ENCODE results near the gene PYROXD2.

PYROXD2 gene

DNA sequence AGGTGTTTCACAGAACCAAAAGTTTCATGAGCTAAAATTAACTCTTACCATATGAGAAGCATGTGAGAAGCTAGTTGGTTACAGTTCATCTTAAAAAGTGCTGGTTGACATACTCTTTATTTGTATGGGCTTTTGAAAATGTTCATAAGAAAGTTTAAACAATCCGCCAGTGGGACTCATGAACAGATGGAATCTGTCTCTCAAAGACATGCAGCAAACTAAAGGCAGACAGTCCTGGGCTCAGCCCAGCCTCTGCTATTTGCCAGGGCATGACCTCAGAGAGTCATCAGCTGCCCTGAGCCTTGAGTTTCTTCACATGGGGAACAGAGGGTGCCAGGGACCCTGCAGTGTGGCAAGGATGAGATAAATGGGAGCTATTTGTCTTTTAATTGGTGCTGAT lies 3.2 kb downstream of the PYROXD2 start:
- 93 to 100% methylated on average over 1 of the region's 1 CpG for WGBS, 2 experiments (ENCODE audit: insufficient coverage in 2 of 2)

DNA sequence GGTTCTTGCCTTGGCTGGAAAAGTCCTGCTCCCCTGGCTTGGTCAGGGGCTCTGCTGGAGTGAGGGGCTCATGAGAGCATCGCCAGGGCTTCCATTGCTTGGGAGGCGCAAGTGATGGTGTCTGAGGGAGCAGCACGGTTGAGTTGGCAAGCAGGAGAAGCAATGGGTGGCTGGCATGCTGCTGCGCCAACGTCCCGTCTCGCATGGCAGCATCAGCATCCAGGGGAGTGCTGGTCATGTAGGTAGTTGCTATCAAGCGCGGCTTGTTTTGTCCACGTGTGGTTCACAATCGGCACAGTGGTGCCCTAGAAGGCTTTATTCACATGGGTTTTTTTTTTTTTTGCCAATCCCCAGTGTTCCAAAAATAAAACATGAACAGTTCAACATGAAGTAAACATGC lies 3.8 kb downstream of the PYROXD2 start:
- 88 to 92% methylated on average over 11 of the region's 11 CpGs for WGBS, 2 experiments (ENCODE audit: insufficient coverage in 2 of 2)
- Histone ChIP-seq H3K4me1 (ENCODE audit: control insufficient read depth, insufficient read depth, low read length, poor library complexity, severe bottlenecking) (peaks cover 15% of the 10 kb centered on the region), H3K36me3 (ENCODE audit: control insufficient read depth, insufficient read depth, low read length) (peaks cover 4% of the 10 kb centered on the region), H3K27ac (ENCODE audit: low read depth, low read length, severe bottlenecking) (no peak overlapping the region), H3K9me3 (ENCODE audit: control insufficient read depth, low read length) (no peaks in the 10 kb centered on the region), H3K4me3 (ENCODE audit: extremely low read depth, insufficient read depth, low read length, poor library complexity, severe bottlenecking) (no peak overlapping the region)

More for the DNA sequence above, 3.2 kb downstream of the PYROXD2 start:
- no peak overlapping the region for H3K27ac ChIP-seq (ENCODE audit: low read depth, low read length, severe bottlenecking)
- peaks cover 1% of the 10 kb centered on the region for H3K36me3 ChIP-seq (ENCODE audit: control insufficient read depth, insufficient read depth, low read length)
- no peak overlapping the region for H3K4me3 ChIP-seq (ENCODE audit: extremely low read depth, insufficient read depth, low read length, poor library complexity, severe bottlenecking)
- H3K9me3 ChIP-seq (ENCODE audit: control insufficient read depth, low read length): no peaks in the 10 kb centered on the region
- peaks cover 15% of the 10 kb centered on the region for H3K4me1 ChIP-seq (ENCODE audit: control insufficient read depth, insufficient read depth, low read length, poor library complexity, severe bottlenecking)

DNA sequence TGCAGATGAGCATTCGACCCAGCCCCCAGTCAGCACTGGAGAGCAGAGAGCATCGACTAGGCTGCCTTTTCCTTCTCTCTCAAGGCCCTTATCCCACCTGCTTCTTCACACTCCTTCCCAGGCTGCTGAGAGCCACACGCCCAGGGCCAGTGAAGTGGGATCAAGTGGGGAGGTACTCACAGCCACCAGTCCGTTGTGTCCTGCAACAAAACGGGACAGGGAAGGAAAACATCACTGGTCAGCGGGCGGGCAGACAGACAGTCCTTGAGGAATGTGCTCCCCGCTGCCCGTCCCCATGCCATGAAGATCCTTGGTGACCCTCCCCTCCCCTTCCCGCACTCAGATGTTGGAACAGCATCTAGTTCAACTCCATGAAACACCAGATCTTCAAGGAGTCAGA lies 4.2 kb downstream of the PYROXD2 start:
- 89 to 100% methylated on average over 4 to 7 of the region's 10 CpGs for WGBS, 2 experiments (ENCODE audit: insufficient coverage in 2 of 2)
- H3K27ac ChIP-seq (ENCODE audit: low read depth, low read length, severe bottlenecking): no peak overlapping the region
- peaks cover 4% of the 10 kb centered on the region for H3K36me3 ChIP-seq (ENCODE audit: control insufficient read depth, insufficient read depth, low read length)
- H3K4me3 ChIP-seq (ENCODE audit: extremely low read depth, insufficient read depth, low read length, poor library complexity, severe bottlenecking): no peak overlapping the region
- peaks cover 14% of the 10 kb centered on the region for H3K4me1 ChIP-seq (ENCODE audit: control insufficient read depth, insufficient read depth, low read length, poor library complexity, severe bottlenecking)
- no peaks in the 10 kb centered on the region for H3K9me3 ChIP-seq (ENCODE audit: control insufficient read depth, low read length)

DNA sequence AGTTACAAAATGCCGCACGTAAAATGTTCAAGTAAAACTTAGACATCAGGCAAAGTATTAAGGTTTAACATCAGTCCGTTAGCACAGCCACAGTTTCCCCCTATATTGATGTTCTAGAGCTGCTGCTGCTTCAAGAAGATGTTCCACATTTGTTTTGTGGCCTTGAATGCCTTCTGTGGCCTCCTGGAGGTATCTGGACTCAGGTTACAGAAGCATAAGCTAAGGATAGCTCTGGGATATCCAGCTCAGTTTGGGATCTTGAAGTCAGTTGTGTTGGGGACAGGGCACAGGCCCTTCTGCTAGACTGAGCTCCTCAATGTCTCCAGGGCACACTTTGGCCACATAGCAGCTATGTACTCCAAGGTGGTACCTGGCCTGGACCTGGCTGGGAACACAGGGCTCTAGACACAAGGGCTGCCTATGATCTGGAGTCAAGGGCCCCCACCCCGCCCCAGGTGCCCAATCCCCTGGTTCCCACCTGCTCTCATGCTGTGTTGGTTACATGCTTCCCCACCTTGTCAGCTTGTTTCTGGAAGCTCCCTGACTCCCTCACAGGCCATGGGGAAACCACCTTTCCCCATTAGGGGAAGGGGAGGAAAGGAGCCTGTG lies 4.7 kb downstream of the PYROXD2 start:
- WGBS, 2 experiments (ENCODE audit: insufficient coverage in 2 of 2): 80 to 82% methylated on average over 1 to 4 of the region's 4 CpGs
- no peaks in the 10 kb centered on the region for H3K9me3 ChIP-seq (ENCODE audit: control insufficient read depth, low read length)
- no peak overlapping the region for H3K4me3 ChIP-seq (ENCODE audit: extremely low read depth, insufficient read depth, low read length, poor library complexity, severe bottlenecking)
- H3K36me3 ChIP-seq (ENCODE audit: control insufficient read depth, insufficient read depth, low read length): peaks cover 4% of the 10 kb centered on the region
- H3K4me1 ChIP-seq (ENCODE audit: control insufficient read depth, insufficient read depth, low read length, poor library complexity, severe bottlenecking): peaks cover 8% of the 10 kb centered on the region
- no peak overlapping the region for H3K27ac ChIP-seq (ENCODE audit: low read depth, low read length, severe bottlenecking)

DNA sequence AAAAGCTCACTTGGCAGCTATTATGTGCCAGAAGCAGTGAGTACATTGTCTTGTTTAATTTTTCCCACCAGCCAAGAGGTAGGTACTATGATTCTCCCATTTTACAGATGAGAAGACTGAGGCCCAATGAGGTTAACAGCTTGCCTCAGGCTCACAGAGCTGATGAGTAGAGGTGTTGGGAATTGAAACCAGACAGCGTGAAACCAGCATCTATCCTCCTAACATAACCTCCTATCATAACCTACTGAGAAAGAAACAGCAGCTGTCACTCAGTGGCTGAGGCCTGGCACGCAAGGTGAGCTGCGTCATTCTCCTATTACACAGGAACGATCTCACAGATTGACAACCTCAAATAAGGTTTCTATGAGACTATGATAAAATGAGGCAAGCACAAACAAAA lies 6.2 kb downstream of the PYROXD2 start:
- Histone ChIP-seq H3K27ac (ENCODE audit: low read depth, low read length, severe bottlenecking) (no peak overlapping the region), H3K4me3 (ENCODE audit: extremely low read depth, insufficient read depth, low read length, poor library complexity, severe bottlenecking) (no peak overlapping the region), H3K36me3 (ENCODE audit: control insufficient read depth, insufficient read depth, low read length) (peaks cover 4% of the 10 kb centered on the region), H3K4me1 (ENCODE audit: control insufficient read depth, insufficient read depth, low read length, poor library complexity, severe bottlenecking) (peaks cover 3% of the 10 kb centered on the region), H3K9me3 (ENCODE audit: control insufficient read depth, low read length) (no peaks in the 10 kb centered on the region)
- WGBS, 2 experiments (ENCODE audit: insufficient coverage in 2 of 2): no CpG with 5 or more reads among the region's 4 CpGs

DNA sequence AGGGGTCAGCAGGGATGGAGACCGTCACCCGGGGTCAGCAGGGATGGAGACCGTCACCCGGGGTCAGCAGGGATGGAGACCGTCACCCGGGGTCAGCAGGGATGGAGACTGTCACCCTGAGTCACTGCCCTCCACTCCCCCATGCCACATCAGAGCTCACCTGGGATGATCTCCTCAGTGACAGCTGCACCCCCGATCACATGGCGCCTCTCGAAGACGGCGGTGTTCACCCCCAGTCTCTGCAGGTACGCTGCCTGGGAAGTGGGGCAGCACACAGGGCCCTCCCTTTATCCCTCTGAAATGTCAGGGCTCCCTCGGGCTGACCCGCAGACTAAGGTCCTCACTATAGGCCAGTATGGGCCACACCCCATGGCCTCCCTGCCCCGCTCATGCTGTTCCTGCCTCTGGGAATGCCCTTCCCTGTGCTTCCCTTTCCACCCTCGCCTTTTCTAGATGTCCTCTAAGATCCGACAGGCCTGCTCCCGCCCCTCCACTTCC lies 7.2 kb downstream of the PYROXD2 start:
- 91 to 94% methylated on average over 15 to 16 of the region's 18 CpGs for WGBS, 2 experiments (ENCODE audit: insufficient coverage in 2 of 2)

DNA sequence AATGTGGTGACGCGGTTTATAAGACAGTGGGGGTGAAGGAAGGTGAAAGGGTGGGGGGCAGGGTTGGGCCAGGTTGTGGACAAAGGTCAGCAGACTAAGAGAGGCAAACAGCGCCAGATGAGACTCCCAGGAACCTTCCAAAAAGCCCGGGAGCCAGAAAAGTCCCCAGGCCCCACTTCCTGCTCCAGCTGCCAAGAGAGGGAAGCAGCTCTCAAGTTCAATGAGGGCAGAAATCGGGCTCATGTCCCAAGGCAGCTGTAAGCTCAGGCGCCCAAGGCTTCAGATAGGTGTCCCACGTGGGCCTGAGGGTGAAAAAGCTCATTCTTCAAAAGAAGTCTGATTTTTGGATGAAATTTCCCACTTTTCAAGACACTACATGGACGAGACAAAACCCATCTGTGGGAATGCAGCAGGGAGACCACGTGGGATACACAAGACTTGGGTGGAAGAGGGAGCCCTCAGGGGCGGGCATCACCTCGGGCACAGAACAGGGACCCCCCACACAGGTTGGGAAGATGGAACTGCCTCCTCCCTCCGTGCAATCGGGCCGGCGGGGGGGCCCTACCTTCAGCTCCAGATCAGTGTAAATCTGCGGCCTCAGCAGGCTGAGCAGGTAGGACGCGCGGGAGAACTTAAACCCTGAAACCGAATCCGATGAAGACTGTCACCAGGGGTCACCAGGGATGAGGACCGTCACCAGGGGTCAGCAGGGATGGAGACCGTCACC lies 7.8 kb downstream of the PYROXD2 start:
- Histone ChIP-seq H3K4me3 (ENCODE audit: extremely low read depth, insufficient read depth, low read length, poor library complexity, severe bottlenecking) (no peak overlapping the region), H3K27ac (ENCODE audit: low read depth, low read length, severe bottlenecking) (no peak overlapping the region), H3K9me3 (ENCODE audit: control insufficient read depth, low read length) (no peaks in the 10 kb centered on the region), H3K36me3 (ENCODE audit: control insufficient read depth, insufficient read depth, low read length) (peaks cover 12% of the 10 kb centered on the region), H3K4me1 (ENCODE audit: control insufficient read depth, insufficient read depth, low read length, poor library complexity, severe bottlenecking) (peaks cover 9% of the 10 kb centered on the region)
- WGBS, 2 experiments (ENCODE audit: insufficient coverage in 2 of 2): 75 to 83% methylated on average over 19 to 20 of the region's 23 CpGs

More for the DNA sequence above, 7.2 kb downstream of the PYROXD2 start:
- no peak overlapping the region for H3K27ac ChIP-seq (ENCODE audit: low read depth, low read length, severe bottlenecking)
- H3K36me3 ChIP-seq (ENCODE audit: control insufficient read depth, insufficient read depth, low read length): peaks cover 12% of the 10 kb centered on the region
- no peak overlapping the region for H3K4me3 ChIP-seq (ENCODE audit: extremely low read depth, insufficient read depth, low read length, poor library complexity, severe bottlenecking)
- H3K9me3 ChIP-seq (ENCODE audit: control insufficient read depth, low read length): no peaks in the 10 kb centered on the region
- peaks cover 3% of the 10 kb centered on the region for H3K4me1 ChIP-seq (ENCODE audit: control insufficient read depth, insufficient read depth, low read length, poor library complexity, severe bottlenecking)

DNA sequence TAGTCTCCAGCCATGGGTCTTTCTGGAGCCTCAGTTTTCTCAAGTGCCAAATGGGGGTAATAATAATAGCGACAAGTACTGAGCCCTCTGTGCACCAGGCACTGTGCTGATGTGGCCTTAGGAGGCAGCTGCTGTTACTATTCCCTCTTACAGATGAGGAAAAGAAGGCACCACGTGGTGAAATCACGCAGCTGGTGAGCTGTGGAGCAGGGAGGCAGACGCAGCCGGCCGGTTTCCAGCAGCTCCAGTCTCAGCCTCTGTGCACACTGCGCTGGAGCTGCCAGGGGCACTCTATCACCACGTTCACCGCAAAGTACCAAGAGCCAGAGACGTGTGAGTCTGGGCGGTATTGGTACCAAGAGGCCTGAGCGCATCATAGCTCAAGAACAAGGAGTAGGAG lies 9.6 kb downstream of the PYROXD2 start:
- Histone ChIP-seq H3K36me3 (ENCODE audit: control insufficient read depth, insufficient read depth, low read length) (peaks cover 12% of the 10 kb centered on the region), H3K4me1 (ENCODE audit: control insufficient read depth, insufficient read depth, low read length, poor library complexity, severe bottlenecking) (peaks cover 13% of the 10 kb centered on the region), H3K9me3 (ENCODE audit: control insufficient read depth, low read length) (no peaks in the 10 kb centered on the region), H3K27ac (ENCODE audit: low read depth, low read length, severe bottlenecking) (no peak overlapping the region), H3K4me3 (ENCODE audit: extremely low read depth, insufficient read depth, low read length, poor library complexity, severe bottlenecking) (no peak overlapping the region)
- WGBS, 2 experiments (ENCODE audit: insufficient coverage in 2 of 2): 95 to 98% methylated on average over 6 to 12 of the region's 12 CpGs

DNA sequence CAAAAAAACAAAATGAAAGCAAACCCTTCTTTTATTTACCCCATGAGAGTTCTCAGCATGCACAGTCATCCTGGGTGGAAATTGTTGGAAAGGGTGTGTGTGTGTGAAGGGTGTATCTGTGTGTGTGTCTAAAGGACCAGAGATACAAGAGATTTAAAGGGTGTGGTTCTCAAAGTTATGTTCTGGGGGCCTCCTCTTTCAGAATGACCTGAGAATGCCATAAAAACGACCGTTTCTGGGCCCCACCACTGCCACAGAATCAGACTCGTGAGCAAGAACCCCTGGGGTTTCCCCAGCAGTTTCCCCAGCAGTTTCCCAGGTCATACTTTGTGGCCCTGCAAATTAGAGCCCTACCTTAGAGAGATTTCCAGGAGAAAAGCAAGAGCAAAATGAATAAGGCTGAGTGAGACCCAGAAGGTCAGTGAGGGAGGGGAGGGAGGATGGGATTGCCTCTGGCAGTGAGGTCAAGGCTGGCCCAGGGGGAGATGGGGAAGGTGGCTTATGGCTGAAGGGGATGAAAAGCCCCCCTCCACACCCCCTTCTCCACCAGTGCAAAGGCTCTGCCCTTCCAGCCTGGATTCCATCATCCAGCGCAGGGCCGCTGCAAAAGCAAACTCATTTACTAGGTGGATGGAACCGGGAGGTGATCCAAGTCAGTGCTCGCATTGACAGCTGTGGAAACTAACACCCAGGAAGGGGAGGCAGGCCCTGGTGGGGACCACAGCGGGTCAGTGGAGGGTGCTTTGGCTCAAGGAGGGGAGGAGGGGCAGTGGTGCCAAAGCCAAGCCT lies 10.2 kb downstream of the PYROXD2 start:
- Histone ChIP-seq H3K27ac (ENCODE audit: low read depth, low read length, severe bottlenecking) (no peak overlapping the region), H3K4me3 (ENCODE audit: extremely low read depth, insufficient read depth, low read length, poor library complexity, severe bottlenecking) (no peak overlapping the region), H3K36me3 (ENCODE audit: control insufficient read depth, insufficient read depth, low read length) (peaks cover 12% of the 10 kb centered on the region), H3K4me1 (ENCODE audit: control insufficient read depth, insufficient read depth, low read length, poor library complexity, severe bottlenecking) (peaks cover 13% of the 10 kb centered on the region), H3K9me3 (ENCODE audit: control insufficient read depth, low read length) (no peaks in the 10 kb centered on the region)
- WGBS, 2 experiments (ENCODE audit: insufficient coverage in 2 of 2): 76 to 84% methylated on average over 6 to 8 of the region's 8 CpGs

DNA sequence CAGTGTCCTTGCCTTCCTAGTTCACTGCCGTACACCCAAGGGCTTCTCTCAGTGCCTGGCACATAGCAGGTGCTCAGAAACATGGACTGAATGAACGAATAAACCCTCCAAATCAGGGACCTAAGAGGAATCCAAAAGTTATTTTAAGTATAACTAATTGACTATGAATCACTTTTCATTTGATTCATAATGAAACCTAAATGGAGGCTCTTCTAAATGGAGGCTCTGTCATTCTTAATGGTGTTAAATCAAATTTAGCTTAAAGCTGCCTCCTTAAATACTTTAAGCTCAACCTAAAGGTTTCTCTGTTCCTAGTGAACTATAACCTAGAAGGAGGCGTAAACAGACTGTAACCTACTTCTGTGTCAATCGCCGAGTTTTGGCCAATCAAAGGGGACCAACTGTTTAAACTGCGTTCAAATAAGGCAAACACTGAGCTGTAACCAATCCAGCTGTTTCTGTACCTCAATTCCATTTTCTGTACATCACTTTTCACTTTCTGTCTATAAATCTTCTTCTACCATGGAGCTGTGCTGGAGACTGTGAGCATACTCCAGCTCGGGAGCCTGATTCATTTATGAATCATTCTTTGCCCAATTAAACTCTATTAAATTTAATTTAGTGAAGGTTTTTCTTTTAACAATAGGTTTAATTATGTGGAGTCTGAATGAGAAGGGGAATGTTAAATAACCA lies 11.0 kb downstream of the PYROXD2 start:
- no peak overlapping the region for H3K27ac ChIP-seq (ENCODE audit: low read depth, low read length, severe bottlenecking)
- WGBS, 2 experiments (ENCODE audit: insufficient coverage in 2 of 2): 93 to 97% methylated on average over 4 of the region's 7 CpGs
- no peaks in the 10 kb centered on the region for H3K9me3 ChIP-seq (ENCODE audit: control insufficient read depth, low read length)
- peaks cover 13% of the 10 kb centered on the region for H3K4me1 ChIP-seq (ENCODE audit: control insufficient read depth, insufficient read depth, low read length, poor library complexity, severe bottlenecking)
- no peak overlapping the region for H3K4me3 ChIP-seq (ENCODE audit: extremely low read depth, insufficient read depth, low read length, poor library complexity, severe bottlenecking)
- peaks cover 12% of the 10 kb centered on the region for H3K36me3 ChIP-seq (ENCODE audit: control insufficient read depth, insufficient read depth, low read length)
